SK-N-SH treated with all-trans-retinoic acid at 6 μM for 48 hours (cell line): ENCODE results near the gene MRPL19.

Experiments used
- CREB5 ChIP-seq: fragments of 250-450 bp; sonication (Bioruptor Pico); IDR thresholded peaks from 2 replicates; pipeline ENCODE4 v1.5.1; 2020; ENCODE audit warnings: low read depth, mild to moderate bottlenecking, moderate library complexity
- CSRNP3 ChIP-seq: fragments of 250-450 bp; sonication (Bioruptor Pico); IDR thresholded peaks from 2 replicates; pipeline ENCODE4 v1.5.1; 2021; ENCODE audit warnings: mild to moderate bottlenecking, moderate library complexity
- RARB ChIP-seq: fragments of 250-450 bp; sonication (Bioruptor Pico); IDR thresholded peaks from 2 replicates; pipeline ENCODE4 v1.8.0; 2021; ENCODE audit warnings: mild to moderate bottlenecking, moderate library complexity
- TCF4 ChIP-seq: fragments of 250-450 bp; sonication (Bioruptor Pico); IDR thresholded peaks from 2 replicates; pipeline ENCODE4 v1.8.0; 2021; ENCODE audit warnings: mild to moderate bottlenecking, moderate library complexity, borderline replicate concordance

GRCh38 chr2:75621228-75621627, 25.4 kb upstream of the MRPL19 start:
- no peak for TF ChIP-seq TCF4 (CRISPR knock-in tag)
- TF ChIP-seq RARB = no peak
- TF ChIP-seq CREB5 (CRISPR knock-in tag) = no peak
- no peak for TF ChIP-seq CSRNP3 (CRISPR knock-in tag)
